Measurements from ENCODE around the gene PARVG.

PARVG gene

GRCh38 chr22:44180706-44181032 lies at the start of gene PARVG:
Gene PARVG (plus strand): TSS chr22:44180925. CDS start chr22:44183330, 2,405 bp downstream.
- no peak for DNase-seq

GRCh38 chr22:44131412-44131811 lies 49.3 kb upstream of the PARVG start:
- no peak for DNase-seq

GRCh38 chr22:44131989-44132685 lies 48.6 kb upstream of the PARVG start:
- DNase-seq: no peak

- no peak for DNase-seq
Observed at GRCh38 chr22:44132724-44133123, 48.0 kb upstream of the PARVG start.

GRCh38 chr22:44133161-44133560 lies 47.6 kb upstream of the PARVG start:
- DNase-seq: no peak

- no peak for DNase-seq
Observed at GRCh38 chr22:44133901-44134571, 46.7 kb upstream of the PARVG start.

- no peak for DNase-seq
Observed at GRCh38 chr22:44136112-44136511, 44.6 kb upstream of the PARVG start.

- DNase-seq: no peak
Observed at GRCh38 chr22:44136786-44137185, 43.9 kb upstream of the PARVG start.

GRCh38 chr22:44137415-44137814 lies 43.3 kb upstream of the PARVG start:
- DNase-seq: no peak

GRCh38 chr22:44139773-44140172 lies 41.0 kb upstream of the PARVG start:
- peak; percentile 82 for DNase-seq

- no peak for DNase-seq
Observed at GRCh38 chr22:44142421-44143104, 38.2 kb upstream of the PARVG start.

- DNase-seq: peak; percentile 73
Observed at GRCh38 chr22:44143105-44143474, 37.6 kb upstream of the PARVG start.

- no peak for DNase-seq
Observed at GRCh38 chr22:44143579-44143978, 37.1 kb upstream of the PARVG start.

GRCh38 chr22:44144046-44144569 lies 36.6 kb upstream of the PARVG start:
- no peak for DNase-seq

GRCh38 chr22:44145544-44145943 lies 35.2 kb upstream of the PARVG start:
- no peak for DNase-seq

GRCh38 chr22:44146088-44146861 lies 34.5 kb upstream of the PARVG start:
- DNase-seq: no peak

GRCh38 chr22:44147008-44147645 lies 33.6 kb upstream of the PARVG start:
- no peak for DNase-seq

- no peak for DNase-seq
Observed at GRCh38 chr22:44147821-44148574, 32.7 kb upstream of the PARVG start.

- DNase-seq: no peak
Observed at GRCh38 chr22:44151676-44152075, 29.0 kb upstream of the PARVG start.

- DNase-seq: no peak
Observed at GRCh38 chr22:44153710-44154109, 27.0 kb upstream of the PARVG start.

GRCh38 chr22:44154436-44154942 lies 26.2 kb upstream of the PARVG start:
- no peak for DNase-seq

GRCh38 chr22:44155115-44155514 lies 25.6 kb upstream of the PARVG start:
- no peak for DNase-seq

All from NCI-H2029 treated with DMSO at 0.1 percent for 48 hours (cell line).